Measurements from ENCODE around the gene TCOF1.

- TF ChIP-seq CTCF (IDR thresholded peaks at IDR 0.05) (no peak), POLR2A (IDR thresholded peaks at IDR 0.05) (no peak)
Measured at GRCh38 chr5:150355791-150356190, 1.7 kb upstream of the TCOF1 start.
